H9 (cell line): Measurements from ENCODE around the gene TFRC. TPM values are rescaled to one million over a fixed set of nuclear protein-coding genes. Genes with fewer than 3 reads are reported as not detected.

ENCODE experiments used
- DNase-seq: peaks from one replicate; pipeline ENCODE4 v3.0.0-alpha.2; 2017
- H2AFZ ChIP-seq: one replicate; pipeline ENCODE4 v1.6.1; 2013; ENCODE audit warnings: mild to moderate bottlenecking, low read length, control low read depth, moderate library complexity
- H2AK5ac ChIP-seq: 2 replicates; pipeline ENCODE4 v1.6.1; 2013; ENCODE audit warnings: low read length, control low read depth, mixed read lengths; ENCODE audit not compliant: insufficient read length
- H2BK120ac ChIP-seq: one replicate; pipeline ENCODE4 v1.6.1; 2013; ENCODE audit warnings: low read depth, mild to moderate bottlenecking, low read length, control low read depth, inconsistent platforms; ENCODE audit not compliant: poor library complexity, severe bottlenecking
- H2BK12ac ChIP-seq: 2 replicates; pipeline ENCODE4 v1.6.1; 2013; ENCODE audit warnings: low read length, control low read depth, mixed read lengths, low read depth; ENCODE audit not compliant: insufficient read length
- H2BK15ac ChIP-seq: 2 replicates; pipeline ENCODE4 v1.6.1; 2013; ENCODE audit warnings: low read depth, low read length, control low read depth
- H2BK20ac ChIP-seq: one replicate; pipeline ENCODE4 v1.6.1; 2013; ENCODE audit warnings: low read depth, mild to moderate bottlenecking, low read length, control low read depth, inconsistent platforms; ENCODE audit not compliant: poor library complexity, severe bottlenecking
- H2BK5ac ChIP-seq: 2 replicates; pipeline ENCODE4 v1.6.1; 2013; ENCODE audit warnings: low read length, control low read depth, mixed read lengths; ENCODE audit not compliant: insufficient read length
- H3K14ac ChIP-seq: 2 replicates; pipeline ENCODE4 v1.6.1; 2013; ENCODE audit warnings: low read length, control low read depth; ENCODE audit not compliant: insufficient read depth
- H3K18ac ChIP-seq: 2 replicates; pipeline ENCODE4 v1.6.1; 2013; ENCODE audit warnings: low read depth, mild to moderate bottlenecking, mixed read lengths, low read length, control low read depth; ENCODE audit not compliant: insufficient read length
- H3K23ac ChIP-seq: 2 replicates; pipeline ENCODE4 v1.6.1; 2013; ENCODE audit warnings: low read length, control low read depth, mixed read lengths, low read depth; ENCODE audit not compliant: insufficient read length
- H3K23me2 ChIP-seq: 2 replicates; pipeline ENCODE4 v1.6.1; 2013; ENCODE audit warnings: low read depth, mild to moderate bottlenecking, mixed read lengths, low read length, control low read depth; ENCODE audit not compliant: insufficient read length, poor library complexity, severe bottlenecking
- H3K27ac ChIP-seq: 2 replicates; pipeline ENCODE4 v1.5.1; 2013; ENCODE audit warnings: low read length, control low read depth, mixed read lengths, low read depth; ENCODE audit not compliant: insufficient read length
- H3K27me3 ChIP-seq: 2 replicates; pipeline ENCODE4 v1.6.1; 2013; ENCODE audit warnings: low read length, control low read depth, inconsistent platforms; ENCODE audit not compliant: insufficient read depth
- H3K4ac ChIP-seq: 2 replicates; pipeline ENCODE4 v1.6.1; 2013; ENCODE audit warnings: low read depth, mild to moderate bottlenecking, control low read depth, inconsistent platforms, low read length, moderate library complexity
- H3K4me1 ChIP-seq: 2 replicates; pipeline ENCODE4 v1.6.1; 2013; ENCODE audit warnings: low read length, control low read depth, inconsistent platforms; ENCODE audit not compliant: insufficient read depth
- H3K4me2 ChIP-seq: 2 replicates; pipeline ENCODE4 v1.6.1; 2013; ENCODE audit warnings: low read length, control low read depth, mixed read lengths; ENCODE audit not compliant: insufficient read length, insufficient read depth
- H3K56ac ChIP-seq: 2 replicates; pipeline ENCODE4 v1.6.1; 2013; ENCODE audit warnings: low read depth, mild to moderate bottlenecking, mixed read lengths, low read length, control low read depth; ENCODE audit not compliant: insufficient read length
- H3K79me1 ChIP-seq: 2 replicates; pipeline ENCODE4 v1.6.1; 2013; ENCODE audit warnings: low read depth, mild to moderate bottlenecking, moderate library complexity, low read length, control low read depth, inconsistent platforms; ENCODE audit not compliant: insufficient read depth, poor library complexity, severe bottlenecking
- H3K79me2 ChIP-seq: 2 replicates; pipeline ENCODE4 v1.6.1; 2013; ENCODE audit warnings: low read length, control low read depth, inconsistent platforms; ENCODE audit not compliant: insufficient read depth
- H3K9ac ChIP-seq: 2 replicates; pipeline ENCODE4 v1.6.1; 2013; ENCODE audit warnings: low read length, control low read depth, mixed read lengths; ENCODE audit not compliant: insufficient read length; ENCODE audit errors: extremely low read depth
- H3K9me3 ChIP-seq: one replicate; pipeline ENCODE4 v1.6.1; 2013; ENCODE audit warnings: low read depth, low read length, inconsistent platforms; ENCODE audit not compliant: control insufficient read depth
- H3T11ph ChIP-seq: one replicate; pipeline ENCODE4 v1.6.1; 2013; ENCODE audit warnings: mild to moderate bottlenecking, low read length, control low read depth, inconsistent platforms
- H4K20me1 ChIP-seq: one replicate; pipeline ENCODE4 v1.6.1; 2013; ENCODE audit not compliant: control insufficient read depth, insufficient read length, insufficient read depth
- H4K5ac ChIP-seq: 2 replicates; pipeline ENCODE4 v1.6.1; 2013; ENCODE audit warnings: low read depth, mild to moderate bottlenecking, mixed read lengths, low read length, control low read depth; ENCODE audit not compliant: insufficient read length
- H4K8ac ChIP-seq: replicated peaks from 2 replicates; pipeline ENCODE4 v1.6.1; 2013; ENCODE audit warnings: low read length, control low read depth, mixed read lengths, low read depth; ENCODE audit not compliant: insufficient read length
- H4K91ac ChIP-seq: 2 replicates; pipeline ENCODE4 v1.6.1; 2013; ENCODE audit warnings: low read depth, mild to moderate bottlenecking, moderate library complexity, mixed read lengths, low read length, control low read depth; ENCODE audit not compliant: insufficient read length
- H3K27ac Mint-ChIP-seq, 3 experiments: 2 replicates in 2 of 3; 3 replicates in 1 of 3; pipeline ENCODE4 v1.8.0; 2020 to 2021; ENCODE audit warnings: mixed read lengths in 3 of 3, mild to moderate bottlenecking in 1 of 3, moderate library complexity in 1 of 3
- H3K27me3 Mint-ChIP-seq: 2 replicates; pipeline ENCODE4 v1.8.0; 2021; ENCODE audit warnings: low read depth, mild to moderate bottlenecking, moderate library complexity, mixed read lengths
- H3K36me3 Mint-ChIP-seq, 3 experiments: 2 replicates in 2 of 3; 3 replicates in 1 of 3; pipeline ENCODE4 v1.8.0; 2020 to 2021; ENCODE audit warnings: low read depth in 3 of 3, mixed read lengths in 3 of 3; ENCODE audit not compliant: insufficient read depth in 1 of 3
- H3K4me1 Mint-ChIP-seq, 2 experiments: 2 replicates each; pipeline ENCODE4 v1.8.0; 2020; ENCODE audit warnings: mixed read lengths in 2 of 2
- H3K4me3 Mint-ChIP-seq, 2 experiments: 2 replicates in 1 of 2; 3 replicates in 1 of 2; pipeline ENCODE4 v1.8.0; 2020 to 2021; ENCODE audit warnings: mild to moderate bottlenecking in 2 of 2, mixed read lengths in 2 of 2, moderate library complexity in 1 of 2
- H3K9me3 Mint-ChIP-seq, 2 experiments: 2 replicates in 1 of 2; 3 replicates in 1 of 2; pipeline ENCODE4 v1.8.0; 2020; ENCODE audit warnings: mild to moderate bottlenecking in 2 of 2, mixed read lengths in 2 of 2, moderate library complexity in 1 of 2
- WGBS: extraction: QIAGEN DNeasy Blood & Tissue Kit; methylation state at CpG from one replicate; pipeline ENCODE4 v1.1.7; 2013; ENCODE audit warnings: missing lambda C conversion rate, low lambda C conversion rate, mixed read lengths; ENCODE audit not compliant: insufficient read length; ENCODE audit errors: extremely low coverage; 5-methylcytosine and 5-hydroxymethylcytosine counted together
- total RNA-seq: library from RNA; stranded (reverse); gene quantifications from 2 replicates; pipeline ENCODE4 v1.2.1, GENCODE V29; 2021
- TF ChIP-seq, protein P1 (sequence below): fragments of 200-600 bp; sonication (generic); conservative IDR thresholded peaks from 3 replicates; pipeline ENCODE4 v1.8.0; 2021; ENCODE audit warnings: antibody characterized with exemption, mild to moderate bottlenecking

The TFRC gene
- total RNA-seq, 1 experiment from 2014 or later = 135 TPM

DNA sequence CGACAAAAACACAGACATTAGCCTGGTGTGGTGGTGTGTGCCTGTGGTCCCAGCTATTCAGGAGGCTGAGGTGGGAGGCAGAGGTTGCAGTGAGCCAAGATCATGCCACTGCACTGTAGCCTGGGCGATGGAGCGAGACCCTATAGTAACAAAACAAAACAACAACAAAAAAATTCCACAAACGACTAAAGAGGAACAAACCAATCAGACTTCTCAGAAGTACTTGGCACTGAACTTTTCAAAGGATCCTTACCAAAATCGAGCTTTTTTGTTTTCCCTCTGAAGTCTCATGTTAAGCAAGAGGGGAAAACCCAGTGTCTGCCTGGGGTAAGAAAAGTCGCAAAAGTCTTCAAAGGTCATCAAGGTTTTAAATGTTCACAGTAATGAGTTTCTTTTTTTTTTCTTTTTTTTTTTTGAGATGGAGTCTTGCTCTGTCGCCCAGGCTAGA lies 30.1 kb upstream of the TFRC start:
- no peak overlapping the region for H3K4me3 Mint-ChIP-seq
- no peak for DNase-seq
- no peaks in the 10 kb centered on the region for H3K9me3 Mint-ChIP-seq
- H2AFZ ChIP-seq = no peak overlapping the region
- no peak overlapping the region for H3T11ph ChIP-seq
- peaks cover 3% of the 10 kb centered on the region; the same call in 1 of the 2 replicates for H3K4me1 ChIP-seq
- H3K23me2 ChIP-seq = no peaks in the 10 kb centered on the region
- H3K79me1 ChIP-seq = no peaks in the 10 kb centered on the region
- H3K4me2 ChIP-seq = no peak overlapping the region
- H3K27me3 Mint-ChIP-seq = no peaks in the 10 kb centered on the region
- H3K27ac Mint-ChIP-seq = peak overlapping the region in 1 of 3 experiments; percentile 70; a peak in 2 of 7 replicates
- H3K27ac ChIP-seq = no peak overlapping the region
- H3K9ac ChIP-seq = no peak overlapping the region
- H3K56ac ChIP-seq = no peak overlapping the region
- H3K36me3 Mint-ChIP-seq = no peaks in the 10 kb centered on the region; a peak in 1 of 7 replicates
- peaks cover 14 to 23% of the 10 kb centered on the region in 2 experiments for H3K4me1 Mint-ChIP-seq
- H4K91ac ChIP-seq = no peak overlapping the region
- no peak overlapping the region for H2BK15ac ChIP-seq
- H2BK120ac ChIP-seq = no peak overlapping the region
- no peaks in the 10 kb centered on the region for H3K79me2 ChIP-seq
- no peak overlapping the region for H4K8ac ChIP-seq
- WGBS = no CpG with 5 or more reads among the region's 7 CpGs
- no peak overlapping the region for H3K23ac ChIP-seq
- H4K5ac ChIP-seq = no peak overlapping the region
- H3K4ac ChIP-seq = no peak overlapping the region; the same call in 1 of the 2 replicates
- H2BK12ac ChIP-seq = no peak overlapping the region
- H3K18ac ChIP-seq = no peak overlapping the region
- no peak overlapping the region for H2BK5ac ChIP-seq
- H4K20me1 ChIP-seq = no peaks in the 10 kb centered on the region
- no peaks in the 10 kb centered on the region for H3K27me3 ChIP-seq
- no peak overlapping the region for H3K14ac ChIP-seq
- TF ChIP-seq, protein P1, sequence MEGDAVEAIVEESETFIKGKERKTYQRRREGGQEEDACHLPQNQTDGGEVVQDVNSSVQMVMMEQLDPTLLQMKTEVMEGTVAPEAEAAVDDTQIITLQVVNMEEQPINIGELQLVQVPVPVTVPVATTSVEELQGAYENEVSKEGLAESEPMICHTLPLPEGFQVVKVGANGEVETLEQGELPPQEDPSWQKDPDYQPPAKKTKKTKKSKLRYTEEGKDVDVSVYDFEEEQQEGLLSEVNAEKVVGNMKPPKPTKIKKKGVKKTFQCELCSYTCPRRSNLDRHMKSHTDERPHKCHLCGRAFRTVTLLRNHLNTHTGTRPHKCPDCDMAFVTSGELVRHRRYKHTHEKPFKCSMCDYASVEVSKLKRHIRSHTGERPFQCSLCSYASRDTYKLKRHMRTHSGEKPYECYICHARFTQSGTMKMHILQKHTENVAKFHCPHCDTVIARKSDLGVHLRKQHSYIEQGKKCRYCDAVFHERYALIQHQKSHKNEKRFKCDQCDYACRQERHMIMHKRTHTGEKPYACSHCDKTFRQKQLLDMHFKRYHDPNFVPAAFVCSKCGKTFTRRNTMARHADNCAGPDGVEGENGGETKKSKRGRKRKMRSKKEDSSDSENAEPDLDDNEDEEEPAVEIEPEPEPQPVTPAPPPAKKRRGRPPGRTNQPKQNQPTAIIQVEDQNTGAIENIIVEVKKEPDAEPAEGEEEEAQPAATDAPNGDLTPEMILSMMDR = no peak
- no peak overlapping the region for H2AK5ac ChIP-seq
- no peaks in the 10 kb centered on the region for H3K9me3 ChIP-seq
- no peak overlapping the region for H2BK20ac ChIP-seq
